Peyer's patch (tissue), 4 donors: ENCODE results near the gene BANF1. TPM values are rescaled to one million over a fixed set of nuclear protein-coding genes. Genes with fewer than 3 reads are reported as not detected.

Experiments
- DNase-seq, 3 donors: peaks; one replicate each; pipeline ENCODE4 v3.0.0-alpha.2; 2017 to 2019
- H3K27ac ChIP-seq, 4 donors: fragments of 200-600 bp; sonication (generic); one replicate each; pipeline ENCODE4 v1.5.1; 2016 to 2019
- H3K27me3 ChIP-seq, 2 donors: fragments of 200-600 bp; sonication (generic); one replicate each; pipeline ENCODE4 v1.5.1; 2019
- H3K36me3 ChIP-seq, 3 donors: fragments of 200-600 bp; sonication (generic); one replicate each; pipeline ENCODE4 v1.5.1; 2016 to 2019
- H3K4me1 ChIP-seq, 4 donors: fragments of 200-600 bp; sonication (generic); one replicate each; pipeline ENCODE4 v1.5.1; 2016 to 2019
- H3K4me3 ChIP-seq, 4 donors: fragments of 200-600 bp; sonication (generic); 1 replicate in 3 of 4; 2 replicates in 1 of 4; pipeline ENCODE4 v1.5.1; 2016 to 2019; ENCODE audit warnings: mild to moderate bottlenecking in 1 of 4
- H3K9me3 ChIP-seq, 4 donors: fragments of 200-600 bp; sonication (generic); one replicate each; pipeline ENCODE4 v1.5.1; 2016 to 2019; ENCODE audit warnings: mild to moderate bottlenecking in 1 of 4
- POLR2A ChIP-seq, 2 donors: fragments of 450-650 bp; IDR thresholded peaks; one replicate each; pipeline ENCODE4 v1.5.1; 2017; ENCODE audit warnings: antibody characterized with exemption in 2 of 2, mild to moderate bottlenecking in 2 of 2, moderate library complexity in 2 of 2
- total RNA-seq, 4 donors: library from RNA; depleted of rRNA; stranded (reverse); fragments of >200 nt; gene quantifications; one replicate each; pipeline ENCODE4 v1.1.0, GENCODE V29; 2016
- TF ChIP-seq, protein P1 (sequence below), 6 experiments: fragments of 450-650 bp in 4 of 6; fragments of 200-600 bp in 2 of 6; sonication (generic) in 1 of 6; IDR thresholded peaks; one replicate each; pipeline ENCODE4 v1.5.1; 2017 to 2019; ENCODE audit warnings: antibody characterized with exemption in 6 of 6, mild to moderate bottlenecking in 3 of 6, moderate library complexity in 1 of 6

Gene BANF1
- total RNA-seq, 4 donors from 2014 or later: 25.4 to 42.4 (median 27.7) TPM

- H3K27ac ChIP-seq: no peak overlapping the region
- no peak overlapping the region for H3K4me3 ChIP-seq
- no peaks in the 10 kb centered on the region for H3K27me3 ChIP-seq
- no peaks in the 10 kb centered on the region for H3K36me3 ChIP-seq
- DNase-seq: no peak
- H3K4me1 ChIP-seq: no peaks in the 10 kb centered on the region
- no peak for TF ChIP-seq POLR2A (IDR thresholded peaks at IDR 0.05)
- TF ChIP-seq, protein P1, sequence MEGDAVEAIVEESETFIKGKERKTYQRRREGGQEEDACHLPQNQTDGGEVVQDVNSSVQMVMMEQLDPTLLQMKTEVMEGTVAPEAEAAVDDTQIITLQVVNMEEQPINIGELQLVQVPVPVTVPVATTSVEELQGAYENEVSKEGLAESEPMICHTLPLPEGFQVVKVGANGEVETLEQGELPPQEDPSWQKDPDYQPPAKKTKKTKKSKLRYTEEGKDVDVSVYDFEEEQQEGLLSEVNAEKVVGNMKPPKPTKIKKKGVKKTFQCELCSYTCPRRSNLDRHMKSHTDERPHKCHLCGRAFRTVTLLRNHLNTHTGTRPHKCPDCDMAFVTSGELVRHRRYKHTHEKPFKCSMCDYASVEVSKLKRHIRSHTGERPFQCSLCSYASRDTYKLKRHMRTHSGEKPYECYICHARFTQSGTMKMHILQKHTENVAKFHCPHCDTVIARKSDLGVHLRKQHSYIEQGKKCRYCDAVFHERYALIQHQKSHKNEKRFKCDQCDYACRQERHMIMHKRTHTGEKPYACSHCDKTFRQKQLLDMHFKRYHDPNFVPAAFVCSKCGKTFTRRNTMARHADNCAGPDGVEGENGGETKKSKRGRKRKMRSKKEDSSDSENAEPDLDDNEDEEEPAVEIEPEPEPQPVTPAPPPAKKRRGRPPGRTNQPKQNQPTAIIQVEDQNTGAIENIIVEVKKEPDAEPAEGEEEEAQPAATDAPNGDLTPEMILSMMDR (IDR thresholded peaks at IDR 0.05): no peak
- H3K9me3 ChIP-seq: no peaks in the 10 kb centered on the region
Measured at GRCh38 chr11:66032957-66033735, 30.8 kb downstream of the BANF1 start.

GRCh38 chr11:66035653-66036333, 33.5 kb downstream of the BANF1 start:
- H3K27me3 ChIP-seq: no peaks in the 10 kb centered on the region
- H3K4me1 ChIP-seq: no peaks in the 10 kb centered on the region
- no peak overlapping the region for H3K27ac ChIP-seq
- DNase-seq: no peak
- TF ChIP-seq, protein P1 (IDR thresholded peaks at IDR 0.05): no peak
- TF ChIP-seq POLR2A (IDR thresholded peaks at IDR 0.05): no peak
- H3K4me3 ChIP-seq: no peak overlapping the region
- H3K9me3 ChIP-seq: no peaks in the 10 kb centered on the region
- no peaks in the 10 kb centered on the region for H3K36me3 ChIP-seq

DNA sequence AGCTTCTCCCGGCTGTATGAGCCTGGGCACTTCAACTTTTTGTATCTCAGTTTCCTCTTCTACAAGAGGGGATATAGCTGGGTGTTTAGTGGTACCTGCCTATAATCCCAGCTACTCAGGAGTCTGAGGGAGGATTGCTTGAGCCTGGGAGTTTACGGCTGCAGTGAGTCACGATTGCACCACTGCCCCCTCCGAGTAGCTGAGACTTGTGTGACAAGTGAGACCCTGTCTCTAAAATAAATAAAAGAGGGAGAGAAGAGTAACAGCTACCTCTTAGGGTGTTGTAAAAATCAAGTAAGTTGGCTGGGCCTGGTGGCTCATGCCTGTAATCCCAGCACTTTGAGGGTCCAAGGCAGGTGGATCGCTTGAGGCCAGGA, 34.0 kb downstream of the BANF1 start:
- TF ChIP-seq, protein P1 (IDR thresholded peaks at IDR 0.05): no peak
- no peak for TF ChIP-seq POLR2A (IDR thresholded peaks at IDR 0.05)
- H3K9me3 ChIP-seq: no peaks in the 10 kb centered on the region
- no peak overlapping the region for H3K27ac ChIP-seq
- H3K27me3 ChIP-seq: no peaks in the 10 kb centered on the region
- H3K36me3 ChIP-seq: no peaks in the 10 kb centered on the region
- H3K4me3 ChIP-seq: no peak overlapping the region
- no peaks in the 10 kb centered on the region for H3K4me1 ChIP-seq
- no peak for DNase-seq

DNA sequence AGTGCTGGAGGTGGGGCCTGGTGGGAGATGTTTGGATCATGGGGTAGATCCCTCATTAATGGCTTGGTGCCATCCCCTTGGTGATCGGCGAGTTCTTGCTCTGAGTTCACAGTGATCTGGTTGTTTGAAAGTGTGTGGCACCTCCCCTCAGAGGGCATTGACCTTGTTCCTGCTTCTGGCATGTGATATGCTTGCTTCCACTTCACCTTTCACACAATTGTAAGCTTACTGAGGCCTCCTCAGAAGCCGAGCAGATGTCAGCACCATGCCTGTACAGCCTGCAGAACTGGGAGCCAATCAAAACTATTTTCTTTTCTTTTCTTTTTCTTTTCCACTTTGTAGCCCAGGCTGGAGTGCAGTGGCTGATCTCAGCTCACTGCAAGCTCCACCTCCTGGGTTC, 35.0 kb downstream of the BANF1 start:
- H3K36me3 ChIP-seq: no peaks in the 10 kb centered on the region
- no peak overlapping the region for H3K4me3 ChIP-seq
- no peak overlapping the region for H3K27ac ChIP-seq
- H3K9me3 ChIP-seq: no peaks in the 10 kb centered on the region
- TF ChIP-seq POLR2A (IDR thresholded peaks at IDR 0.05): no peak
- TF ChIP-seq, protein P1 (IDR thresholded peaks at IDR 0.05): no peak
- DNase-seq: no peak
- H3K4me1 ChIP-seq: no peaks in the 10 kb centered on the region
- H3K27me3 ChIP-seq: no peaks in the 10 kb centered on the region

GRCh38 chr11:66039765-66040164, 37.5 kb downstream of the BANF1 start:
- TF ChIP-seq, protein P1 (IDR thresholded peaks at IDR 0.05): no peak
- TF ChIP-seq POLR2A (IDR thresholded peaks at IDR 0.05): no peak
- H3K27me3 ChIP-seq: no peaks in the 10 kb centered on the region
- DNase-seq: no peak
- no peaks in the 10 kb centered on the region for H3K9me3 ChIP-seq
- H3K4me1 ChIP-seq: no peaks in the 10 kb centered on the region
- H3K36me3 ChIP-seq: no peaks in the 10 kb centered on the region
- no peak overlapping the region for H3K4me3 ChIP-seq
- no peak overlapping the region for H3K27ac ChIP-seq
